HUDEP-2 (cell line): Measurements from ENCODE around the gene VSIG8.
A peak's percentile ranks its signal among the peaks of the same experiment; 100 is the strongest.

ENCODE experiments used
- DNase-seq, 76 experiments: peaks; one replicate each; lab custom pipeline; 2025; ENCODE audit not compliant: unreplicated experiment in 76 of 76; lab: John Stamatoyannopoulos, UW

The VSIG8 gene

GRCh38 chr1:159831412-159832141, 30.9 kb downstream of the VSIG8 start:
- DNase-seq, result no peak

- DNase-seq, result no peak
Observed at GRCh38 chr1:159830722-159831121, 31.7 kb downstream of the VSIG8 start.

GRCh38 chr1:159829822-159830465, 32.5 kb downstream of the VSIG8 start:
- no peak for DNase-seq

DNA sequence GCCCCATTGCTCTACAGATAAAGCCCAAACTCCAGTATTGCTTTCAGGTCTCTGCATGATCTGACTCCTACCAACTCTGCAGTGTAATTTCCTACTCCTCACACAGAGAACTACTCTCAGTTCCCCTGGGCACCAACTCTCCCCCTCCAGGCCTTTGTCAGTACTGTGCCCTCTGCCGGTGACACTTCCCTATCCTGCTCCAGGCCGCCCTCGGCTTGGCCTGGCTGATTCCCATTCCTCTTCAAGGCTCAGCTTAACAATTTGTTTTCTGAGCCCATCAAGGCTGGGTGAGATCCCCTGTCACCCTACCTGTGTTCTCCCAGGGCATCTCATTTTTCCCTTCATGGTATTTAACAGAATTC, 33.2 kb downstream of the VSIG8 start:
- peak in 11 of 76 experiments; percentile 1 to 32 (median 6) for DNase-seq

- DNase-seq, result no peak
Observed at GRCh38 chr1:159828581-159829272, 33.7 kb downstream of the VSIG8 start.

GRCh38 chr1:159828176-159828575, 34.3 kb downstream of the VSIG8 start:
- no peak for DNase-seq

GRCh38 chr1:159827549-159827948, 34.9 kb downstream of the VSIG8 start:
- DNase-seq, result no peak

- DNase-seq, result no peak
Observed at GRCh38 chr1:159827102-159827490, 35.4 kb downstream of the VSIG8 start.

GRCh38 chr1:159826441-159827101, 35.9 kb downstream of the VSIG8 start, which contains the start of gene SLAMF8:
TSS of gene SLAMF8 (plus strand) at chr1:159826873. CDS start at chr1:159826899, 26 bp downstream.
- DNase-seq, result no peak

DNA sequence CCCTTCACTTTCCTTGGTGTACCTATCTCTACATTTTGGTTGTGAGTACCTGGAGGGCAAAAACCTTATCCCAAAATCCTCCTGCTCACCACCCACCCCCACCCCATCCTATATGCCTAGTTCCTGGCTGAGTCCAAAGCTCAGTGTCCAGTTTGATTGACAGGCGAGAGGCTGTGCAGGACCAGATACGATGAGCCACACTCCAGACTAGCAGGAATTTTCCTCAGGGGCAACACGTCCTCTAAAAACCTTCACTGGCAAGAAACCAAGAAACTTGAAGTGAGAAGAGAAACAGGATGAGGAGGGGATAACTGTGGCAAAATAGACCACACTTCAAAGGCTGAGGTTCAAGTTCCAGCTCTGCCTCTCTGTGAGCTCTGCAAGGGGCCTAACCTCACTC, 36.9 kb downstream of the VSIG8 start:
- DNase-seq, result no peak

DNA sequence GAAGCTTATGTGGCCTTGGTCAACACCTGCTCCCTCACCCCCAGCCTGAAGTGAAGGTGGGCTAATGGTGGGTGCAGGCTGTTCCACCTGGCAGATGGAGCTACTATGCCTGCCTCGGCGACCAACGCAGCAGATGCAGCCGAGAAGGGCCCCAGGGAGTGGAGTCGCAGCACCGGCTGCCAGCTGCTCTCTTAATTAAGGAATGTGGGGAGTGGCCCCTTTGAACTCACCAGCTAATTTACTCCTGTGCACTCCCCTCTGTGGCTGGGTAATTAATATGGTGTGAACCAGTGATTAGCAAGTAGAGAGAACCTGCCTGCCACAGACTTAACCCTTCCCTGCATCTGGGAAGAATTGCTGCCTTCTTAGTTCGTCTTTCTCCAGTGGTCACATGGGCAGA, 39.1 kb downstream of the VSIG8 start:
- DNase-seq, result no peak

DNA sequence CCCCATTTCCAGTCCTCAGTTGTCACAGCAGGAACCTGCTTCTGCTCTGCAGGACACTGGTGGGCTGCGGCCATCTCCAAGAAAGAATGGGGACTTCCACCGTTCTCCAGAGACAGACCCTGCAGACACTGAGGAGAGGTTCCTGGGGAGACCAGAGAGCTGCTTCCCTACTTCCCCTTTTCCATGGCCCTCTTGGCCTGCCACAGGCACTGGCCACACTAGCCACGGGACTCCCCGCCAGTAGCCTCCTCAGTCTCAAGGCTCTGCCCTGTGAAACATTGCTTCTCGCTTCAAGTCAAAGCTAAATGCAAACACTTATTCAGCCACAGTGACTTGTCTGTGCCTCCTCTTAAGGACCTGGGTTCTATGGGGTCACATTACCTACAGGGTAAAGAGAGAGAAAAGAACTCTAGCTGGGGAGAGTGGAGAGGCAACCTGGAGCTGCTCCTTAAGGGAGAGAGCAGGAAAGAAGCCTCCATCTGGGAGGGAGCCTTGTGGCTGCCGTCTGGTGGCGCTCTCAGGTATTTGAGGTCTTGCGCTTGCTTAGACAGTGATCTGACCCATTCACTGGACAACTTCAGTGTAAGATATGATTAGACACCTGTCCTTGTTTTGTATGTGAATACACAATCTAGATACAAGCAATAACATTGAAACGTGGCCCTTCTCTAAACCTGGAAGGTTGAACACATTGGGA, 41.1 kb downstream of the VSIG8 start:
- no peak for DNase-seq

DNA sequence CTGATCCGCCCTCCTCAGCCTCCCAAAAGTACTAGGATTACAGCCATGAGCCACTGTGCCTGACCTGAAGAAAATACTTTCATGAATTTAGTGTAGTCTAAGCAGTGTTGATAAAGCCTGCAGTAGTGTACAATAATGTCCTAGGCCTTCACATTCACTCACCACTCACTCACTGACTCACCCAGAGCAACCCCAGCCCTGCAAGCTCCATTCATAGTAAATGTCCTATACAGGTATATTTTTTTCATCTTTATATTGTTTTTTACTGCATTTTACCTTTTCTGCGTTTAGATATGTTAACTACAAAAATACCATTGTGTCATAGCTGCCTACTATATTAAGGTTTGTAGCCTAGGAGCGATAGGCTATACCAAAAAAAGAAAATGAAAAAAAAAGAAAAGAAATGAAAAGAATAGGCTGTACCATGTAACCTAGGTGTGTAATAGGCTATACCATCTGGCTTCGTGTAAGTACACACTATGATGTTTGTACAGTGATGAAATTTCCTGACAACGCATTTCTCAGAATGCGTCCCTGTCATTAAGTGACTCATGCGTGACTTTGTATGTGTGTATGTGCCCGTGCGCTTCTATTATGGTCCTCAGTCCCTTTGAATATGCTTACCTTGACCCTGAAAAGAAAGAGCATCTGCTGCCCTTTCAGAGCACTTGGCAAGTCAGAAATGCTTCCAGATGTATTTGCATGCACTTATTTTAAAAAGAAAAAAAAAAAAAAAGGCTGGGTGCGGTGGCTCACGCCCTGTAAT, 45.0 kb downstream of the VSIG8 start:
- DNase-seq, result no peak

DNA sequence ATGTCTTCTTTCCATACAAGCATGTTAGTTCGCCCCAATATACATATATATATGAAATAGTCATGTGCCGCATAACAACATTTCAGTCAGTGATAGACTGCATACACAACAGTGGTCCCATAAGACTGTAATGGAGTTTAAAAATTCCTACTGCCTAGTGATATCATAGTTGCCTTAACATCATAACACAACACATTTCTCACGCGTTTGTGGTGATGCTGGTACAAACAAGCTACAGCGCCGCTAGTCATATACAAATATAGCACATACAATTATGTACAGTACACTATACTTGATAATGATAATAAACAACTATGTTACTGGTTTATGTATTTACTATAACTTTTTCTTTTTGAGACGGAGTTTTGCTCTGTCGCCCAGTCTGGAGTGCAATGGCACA, 46.5 kb downstream of the VSIG8 start:
- DNase-seq, result no peak

- no peak for DNase-seq
Observed at GRCh38 chr1:159804924-159805323, 57.5 kb downstream of the VSIG8 start.
